Loucy (cell line): ENCODE measurements around the gene SLC7A10.
A peak's percentile ranks its signal among the peaks of the same experiment; 100 is the strongest.

ENCODE experiments used
- H2AFZ ChIP-seq: fragments of 200-600 bp; sonication (generic); 2 replicates; pipeline ENCODE4 v1.6.0; 2016; ENCODE audit warnings: antibody characterized with exemption, mild to moderate bottlenecking, low read length, moderate library complexity
- H3F3A ChIP-seq: fragments of 200-600 bp; 2 replicates; pipeline ENCODE4 v1.6.0; 2016; ENCODE audit warnings: antibody characterized with exemption, low read depth, mild to moderate bottlenecking
- H3K27me3 ChIP-seq: fragments of 200-600 bp; sonication (generic); 2 replicates; pipeline ENCODE4 v1.6.1; 2014; ENCODE audit warnings: low read length, mild to moderate bottlenecking; ENCODE audit not compliant: insufficient read depth, poor library complexity, severe bottlenecking
- H3K36me3 ChIP-seq: fragments of 200-600 bp; sonication (generic); 2 replicates; pipeline ENCODE4 v1.6.1; 2016; ENCODE audit warnings: low read length; ENCODE audit not compliant: insufficient read depth
- H3K4me1 ChIP-seq: fragments of 200-600 bp; sonication (generic); 2 replicates; pipeline ENCODE4 v1.5.1; 2014; ENCODE audit warnings: low read length, mild to moderate bottlenecking; ENCODE audit not compliant: insufficient read depth, poor library complexity, severe bottlenecking
- H3K4me2 ChIP-seq: fragments of 200-600 bp; sonication (generic); 2 replicates; pipeline ENCODE4 v1.6.0; 2014; ENCODE audit warnings: antibody characterized with exemption, low read length, low read depth, mild to moderate bottlenecking; ENCODE audit not compliant: poor library complexity, severe bottlenecking
- H3K4me3 ChIP-seq: fragments of 200-600 bp; sonication (generic); 2 replicates; pipeline ENCODE4 v1.5.1; 2014; ENCODE audit warnings: low read length, mild to moderate bottlenecking, mixed read lengths; ENCODE audit not compliant: poor library complexity, severe bottlenecking
- H3K79me2 ChIP-seq: fragments of 200-600 bp; sonication (generic); 2 replicates; pipeline ENCODE4 v1.6.1; 2014; ENCODE audit warnings: low read length; ENCODE audit not compliant: insufficient read depth
- H3K9ac ChIP-seq: fragments of 200-600 bp; sonication (generic); 2 replicates; pipeline ENCODE4 v1.6.0; 2014; ENCODE audit warnings: mild to moderate bottlenecking, low read depth, low read length, moderate library complexity; ENCODE audit not compliant: poor library complexity, severe bottlenecking
- H3K9me2 ChIP-seq: fragments of 200-600 bp; sonication (generic); replicated peaks from 2 replicates; pipeline ENCODE4 v1.6.1; 2016; ENCODE audit warnings: low read depth, low read length, mixed read lengths
- H3K9me3 ChIP-seq: fragments of 200-600 bp; sonication (generic); 2 replicates; pipeline ENCODE4 v1.6.1; 2014; ENCODE audit warnings: mild to moderate bottlenecking, antibody characterized with exemption, low read length, low read depth; ENCODE audit not compliant: insufficient read depth
- H4K20me1 ChIP-seq: fragments of 200-600 bp; sonication (generic); 2 replicates; pipeline ENCODE4 v1.6.0; 2014; ENCODE audit warnings: antibody characterized with exemption, low read length, mild to moderate bottlenecking; ENCODE audit not compliant: insufficient read depth, poor library complexity, severe bottlenecking
- EZH2phosphoT487 ChIP-seq: fragments of 200-600 bp; IDR thresholded peaks from 2 replicates; pipeline ENCODE4 v1.6.1; 2018; ENCODE audit warnings: antibody characterized with exemption, mild to moderate bottlenecking, moderate library complexity, borderline replicate concordance
- TF ChIP-seq, protein P1 (sequence below): fragments of 200-600 bp; sonication (generic); conservative IDR thresholded peaks from 2 replicates; pipeline ENCODE4 v1.5.1; 2014; ENCODE audit warnings: mild to moderate bottlenecking, antibody characterized with exemption, low read length

SLC7A10 gene

DNA sequence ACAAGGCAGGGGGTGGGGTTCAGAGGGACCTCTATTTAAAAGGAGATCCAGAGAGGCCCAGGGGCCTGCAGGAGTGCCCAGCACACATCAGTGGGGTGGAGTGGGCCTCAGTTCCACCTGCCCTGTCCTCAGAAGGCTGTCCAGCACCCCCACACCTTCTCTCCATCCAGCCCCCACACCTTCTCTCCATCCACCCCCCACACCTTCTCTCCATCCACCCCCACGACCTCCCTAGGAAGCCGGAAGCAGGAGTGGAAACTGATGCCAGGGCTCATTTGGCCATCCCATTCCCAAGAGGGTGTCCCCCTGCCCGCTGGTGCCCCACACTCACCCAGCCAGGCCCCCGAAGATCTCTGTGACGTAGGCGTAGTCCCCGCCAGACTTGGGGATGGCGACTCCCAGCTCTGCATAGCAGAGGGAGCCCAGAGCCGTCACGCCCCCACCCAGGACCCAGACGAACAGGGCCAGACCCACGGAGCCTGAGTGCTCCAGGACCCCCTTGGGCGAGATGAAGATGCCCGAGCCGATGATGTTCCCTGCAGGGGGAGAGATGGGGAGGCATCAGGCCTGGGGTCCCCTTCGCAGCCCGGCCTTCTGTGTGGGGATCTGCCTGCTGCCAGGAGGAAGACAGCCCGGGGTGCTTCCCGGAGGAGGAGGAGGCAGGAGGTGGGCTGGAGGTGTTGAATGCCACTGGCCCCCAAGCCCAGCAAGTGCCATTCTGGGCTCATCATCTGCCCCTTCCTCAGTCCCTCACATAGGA is 10.0 kb downstream of the SLC7A10 start:
- Histone ChIP-seq H3K27me3 (no peaks in the 10 kb centered on the region), H3K36me3 (no peaks in the 10 kb centered on the region), H3K4me3 (no peak overlapping the region), H3F3A (no peaks in the 10 kb centered on the region), H3K9ac (no peak overlapping the region), H4K20me1 (no peaks in the 10 kb centered on the region), H3K4me1 (no peaks in the 10 kb centered on the region), H3K9me3 (no peaks in the 10 kb centered on the region), H3K4me2 (no peak overlapping the region), H2AFZ (no peak overlapping the region), H3K79me2 (no peaks in the 10 kb centered on the region), H3K9me2 (no peaks in the 10 kb centered on the region)
- TF ChIP-seq, protein P1, sequence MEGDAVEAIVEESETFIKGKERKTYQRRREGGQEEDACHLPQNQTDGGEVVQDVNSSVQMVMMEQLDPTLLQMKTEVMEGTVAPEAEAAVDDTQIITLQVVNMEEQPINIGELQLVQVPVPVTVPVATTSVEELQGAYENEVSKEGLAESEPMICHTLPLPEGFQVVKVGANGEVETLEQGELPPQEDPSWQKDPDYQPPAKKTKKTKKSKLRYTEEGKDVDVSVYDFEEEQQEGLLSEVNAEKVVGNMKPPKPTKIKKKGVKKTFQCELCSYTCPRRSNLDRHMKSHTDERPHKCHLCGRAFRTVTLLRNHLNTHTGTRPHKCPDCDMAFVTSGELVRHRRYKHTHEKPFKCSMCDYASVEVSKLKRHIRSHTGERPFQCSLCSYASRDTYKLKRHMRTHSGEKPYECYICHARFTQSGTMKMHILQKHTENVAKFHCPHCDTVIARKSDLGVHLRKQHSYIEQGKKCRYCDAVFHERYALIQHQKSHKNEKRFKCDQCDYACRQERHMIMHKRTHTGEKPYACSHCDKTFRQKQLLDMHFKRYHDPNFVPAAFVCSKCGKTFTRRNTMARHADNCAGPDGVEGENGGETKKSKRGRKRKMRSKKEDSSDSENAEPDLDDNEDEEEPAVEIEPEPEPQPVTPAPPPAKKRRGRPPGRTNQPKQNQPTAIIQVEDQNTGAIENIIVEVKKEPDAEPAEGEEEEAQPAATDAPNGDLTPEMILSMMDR = no peak
- no peak for TF ChIP-seq EZH2phosphoT487

DNA sequence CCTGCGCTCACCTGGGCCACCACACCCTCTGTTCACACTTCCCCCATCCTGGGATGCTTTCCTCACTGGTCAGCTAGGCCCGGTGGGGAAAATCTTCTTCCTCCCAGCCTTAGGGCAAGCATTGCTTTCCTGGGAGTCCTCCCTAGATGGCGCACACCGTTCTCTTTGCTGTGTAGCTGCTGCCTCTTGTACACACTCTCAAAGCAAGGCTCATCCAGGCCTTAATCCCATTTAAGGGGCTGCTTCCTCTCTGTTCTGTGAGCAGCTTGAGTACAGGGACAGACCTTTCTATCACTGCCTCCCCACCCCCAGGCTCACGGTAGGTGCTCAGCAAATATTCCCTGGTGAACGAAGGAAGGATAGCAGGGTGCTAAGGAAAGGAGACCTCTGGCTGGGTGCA is 11.1 kb downstream of the SLC7A10 start:
- Histone ChIP-seq H3K27me3 (no peaks in the 10 kb centered on the region), H3F3A (no peaks in the 10 kb centered on the region)

DNA sequence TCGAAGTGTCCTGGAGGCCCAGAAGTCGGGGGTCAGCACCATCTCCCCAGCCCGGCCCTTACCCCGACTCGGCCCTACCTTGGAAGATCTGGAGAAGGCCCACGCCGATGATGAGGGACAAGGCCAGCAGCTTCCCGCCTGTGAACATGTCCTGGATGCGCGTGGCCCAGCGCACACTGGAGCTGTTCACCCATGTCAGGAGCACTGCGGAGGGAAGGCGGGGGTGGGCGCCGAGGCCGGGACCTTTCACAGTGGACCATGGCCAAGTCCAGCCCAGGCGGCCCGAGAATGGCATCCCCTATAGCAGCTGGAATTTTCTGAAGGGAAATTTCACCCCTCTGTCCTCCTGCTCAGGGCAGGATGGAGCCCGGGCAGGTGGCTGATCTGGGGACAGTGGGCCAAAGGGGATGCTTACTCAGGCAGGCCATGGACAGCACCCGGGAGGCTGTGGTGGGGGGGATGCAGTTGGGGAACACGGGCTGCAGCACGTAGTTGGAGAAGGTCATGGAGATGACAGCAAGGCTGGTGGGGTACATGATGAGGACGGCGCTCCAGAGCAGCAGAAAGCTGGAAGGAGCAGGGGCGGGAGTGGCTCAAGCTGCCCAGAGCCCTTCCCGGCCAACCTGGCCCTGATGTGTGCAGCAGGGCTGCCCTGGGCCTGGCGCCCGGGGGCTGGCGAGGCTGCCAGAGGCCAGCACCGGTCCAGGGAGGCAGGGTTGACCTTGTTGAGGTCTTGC is 13.0 kb downstream of the SLC7A10 start:
- Histone ChIP-seq H3K4me1 (peaks cover 18% of the 10 kb centered on the region), H3K36me3 (no peaks in the 10 kb centered on the region), H4K20me1 (no peaks in the 10 kb centered on the region), H2AFZ (no peak overlapping the region), H3K9me3 (no peaks in the 10 kb centered on the region), H3F3A (no peaks in the 10 kb centered on the region), H3K27me3 (no peaks in the 10 kb centered on the region), H3K9ac (no peak overlapping the region), H3K9me2 (no peaks in the 10 kb centered on the region), H3K79me2 (no peaks in the 10 kb centered on the region), H3K4me3 (no peak overlapping the region), H3K4me2 (no peak overlapping the region)
- TF ChIP-seq, protein P1 = no peak
- no peak for TF ChIP-seq EZH2phosphoT487

More for the DNA sequence above, 11.1 kb downstream of the SLC7A10 start:
- Histone ChIP-seq H2AFZ (no peak overlapping the region), H3K36me3 (no peaks in the 10 kb centered on the region), H4K20me1 (no peaks in the 10 kb centered on the region), H3K4me1 (no peaks in the 10 kb centered on the region), H3K4me2 (no peak overlapping the region), H3K9ac (no peak overlapping the region), H3K9me2 (no peaks in the 10 kb centered on the region), H3K9me3 (no peaks in the 10 kb centered on the region), H3K79me2 (no peaks in the 10 kb centered on the region), H3K4me3 (no peak overlapping the region)
- no peak for TF ChIP-seq EZH2phosphoT487
- TF ChIP-seq, protein P1 = peak; percentile 56
